Cerebellar nuclear complex (tissue), 1 donor: Measurements from ENCODE around the gene EMP1.
A peak's percentile ranks its signal among the peaks of the same experiment; 100 is the strongest.

Experiments used
- DNase-seq, 2 experiments: peaks; one replicate each; lab custom pipeline; 2025; lab: John Stamatoyannopoulos, UW

EMP1 gene

GRCh38 chr12:13222076-13222475 lies 25.6 kb downstream of the EMP1 start:
- no peak for DNase-seq

- no peak for DNase-seq
Observed at GRCh38 chr12:13223179-13223804, 26.8 kb downstream of the EMP1 start.

DNA sequence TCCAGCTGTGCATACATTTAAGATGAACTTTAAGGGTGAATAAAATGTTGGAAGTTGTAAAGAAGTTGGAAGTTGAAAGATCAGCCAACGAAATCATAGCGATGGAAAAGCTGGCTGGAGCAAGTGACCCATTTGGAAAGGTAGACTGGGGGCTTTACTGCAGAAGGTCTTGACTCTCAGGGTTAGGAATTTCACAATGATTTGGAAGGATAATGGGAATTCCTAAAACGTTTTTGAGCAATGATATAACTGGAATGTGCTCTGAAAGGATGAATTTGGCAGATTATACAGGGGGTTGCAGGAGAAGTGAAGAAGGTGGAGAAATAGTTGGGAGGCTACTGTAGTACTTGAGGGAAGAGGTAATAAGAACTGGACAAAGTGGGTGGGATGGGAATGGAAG lies 27.4 kb downstream of the EMP1 start:
- DNase-seq, result no peak

DNA sequence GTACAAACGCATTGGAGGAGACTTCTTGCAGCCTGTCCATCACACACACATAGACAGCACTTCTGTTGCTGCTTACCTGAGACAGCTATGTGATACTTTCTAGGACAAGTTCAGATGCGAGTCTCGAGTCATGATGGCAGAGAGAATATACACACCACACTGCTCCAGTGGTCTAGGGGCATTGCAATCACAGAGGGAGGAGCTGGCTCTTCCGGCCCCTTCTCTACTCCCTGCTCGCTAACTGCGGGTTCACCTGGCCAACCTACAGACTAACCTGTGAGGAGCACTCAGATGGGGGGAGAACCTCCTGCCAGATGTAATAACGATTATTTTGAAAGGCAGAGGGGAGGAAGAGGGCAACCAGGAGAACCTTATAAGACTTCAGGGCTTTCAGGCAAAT lies 30.7 kb downstream of the EMP1 start:
- DNase-seq, result no peak

GRCh38 chr12:13228579-13228978 lies 32.1 kb downstream of the EMP1 start:
- DNase-seq, result no peak

DNA sequence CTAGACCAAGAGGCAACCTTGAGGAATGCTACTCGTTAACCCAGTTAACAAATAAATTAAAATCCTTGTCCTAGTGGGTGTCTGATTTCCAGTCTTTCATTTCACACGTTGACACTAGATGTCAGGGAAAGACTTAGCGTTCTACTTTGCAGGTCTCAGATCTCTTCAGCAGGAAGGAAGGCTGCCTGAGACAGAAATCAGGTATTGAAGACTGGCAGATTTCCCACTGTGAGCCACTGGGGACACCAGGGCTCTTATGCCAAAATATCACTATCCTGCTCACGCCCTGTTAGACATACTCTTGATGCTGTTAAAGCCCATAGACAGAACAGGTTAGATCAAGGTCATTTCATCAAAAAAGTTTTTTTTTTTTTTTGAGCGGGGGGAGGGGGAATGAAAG lies 33.0 kb downstream of the EMP1 start:
- no peak for DNase-seq

DNA sequence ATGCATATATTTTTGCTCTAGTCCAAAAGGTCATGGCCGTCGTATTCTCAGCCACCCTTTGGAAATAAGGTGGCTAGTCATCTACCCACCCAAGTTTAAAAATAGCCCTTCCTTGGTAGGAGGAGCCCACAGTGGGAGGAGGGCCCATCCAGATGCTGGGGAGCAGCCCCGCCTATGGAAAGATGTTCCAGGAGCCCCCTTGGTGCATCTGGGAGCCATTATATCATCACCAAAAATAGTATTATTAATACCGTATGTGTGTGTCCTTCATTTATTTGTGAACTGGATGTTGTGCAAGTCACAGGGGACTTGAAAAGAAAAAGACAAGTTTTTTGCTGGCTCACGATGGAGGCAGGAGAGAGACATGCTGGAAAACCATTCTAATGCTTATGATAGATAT lies 34.0 kb downstream of the EMP1 start:
- DNase-seq, result no peak

DNA sequence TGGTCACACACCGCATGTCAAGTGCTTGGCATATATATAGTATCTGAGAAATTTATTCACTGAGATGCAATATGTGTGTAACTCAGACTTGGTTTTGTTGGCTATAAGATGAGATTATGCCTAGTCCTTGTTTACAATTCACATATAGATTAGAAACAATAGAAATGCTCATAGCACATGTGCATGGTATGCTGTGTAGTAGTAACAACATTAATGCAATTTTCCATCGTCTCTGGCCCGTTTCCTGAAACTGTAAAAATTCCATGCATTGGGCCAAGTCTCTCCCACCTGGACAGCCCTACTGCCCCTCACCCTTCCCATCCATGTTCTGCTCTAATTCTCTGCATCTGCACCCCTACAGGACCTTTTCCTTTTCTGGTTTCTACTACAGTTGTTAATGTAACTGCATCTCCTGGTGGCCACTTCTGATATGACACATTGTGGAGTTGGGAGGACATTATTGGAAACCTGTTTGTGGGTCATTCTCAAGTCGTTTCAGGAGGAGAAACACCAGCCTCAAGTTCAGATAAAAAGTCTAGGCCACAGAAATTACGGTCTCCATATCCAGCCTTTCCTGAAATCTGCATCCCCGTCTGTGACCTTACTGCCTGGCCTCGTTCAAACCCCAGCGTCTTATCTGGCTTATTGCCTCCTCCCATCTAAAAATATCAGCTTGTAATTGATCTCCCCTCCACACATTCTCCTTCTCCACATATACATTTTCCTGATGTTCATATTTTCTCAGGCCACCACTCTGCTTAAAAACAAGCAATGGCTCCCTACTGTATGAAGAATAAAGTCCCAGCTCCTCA lies 37.5 kb downstream of the EMP1 start:
- DNase-seq, result no peak

- no peak for DNase-seq
Observed at GRCh38 chr12:13238204-13238603, 41.7 kb downstream of the EMP1 start.

GRCh38 chr12:13241833-13242488 lies 45.4 kb downstream of the EMP1 start:
- DNase-seq, result no peak

DNA sequence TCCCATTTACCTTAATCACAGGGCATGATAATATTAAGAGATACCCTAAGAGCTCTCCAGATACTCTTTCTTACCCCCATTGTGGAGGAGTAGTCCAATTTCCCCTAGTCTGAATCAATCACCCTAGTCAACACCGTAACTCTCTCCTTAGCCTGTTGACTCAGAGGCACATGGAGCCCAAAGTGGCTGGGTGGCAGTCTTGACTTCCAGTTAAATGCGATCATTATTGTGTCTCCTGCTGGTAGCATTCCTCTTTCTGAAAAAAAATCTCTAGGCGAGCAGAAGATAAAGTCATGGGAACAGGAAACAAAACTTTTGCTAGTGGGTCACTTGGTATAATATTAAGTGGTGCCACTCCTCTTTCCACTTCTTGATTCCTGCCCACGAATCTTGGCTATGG lies 46.4 kb downstream of the EMP1 start:
- DNase-seq, result no peak

- DNase-seq, result no peak
Observed at GRCh38 chr12:13243516-13244070, 47.1 kb downstream of the EMP1 start.

DNA sequence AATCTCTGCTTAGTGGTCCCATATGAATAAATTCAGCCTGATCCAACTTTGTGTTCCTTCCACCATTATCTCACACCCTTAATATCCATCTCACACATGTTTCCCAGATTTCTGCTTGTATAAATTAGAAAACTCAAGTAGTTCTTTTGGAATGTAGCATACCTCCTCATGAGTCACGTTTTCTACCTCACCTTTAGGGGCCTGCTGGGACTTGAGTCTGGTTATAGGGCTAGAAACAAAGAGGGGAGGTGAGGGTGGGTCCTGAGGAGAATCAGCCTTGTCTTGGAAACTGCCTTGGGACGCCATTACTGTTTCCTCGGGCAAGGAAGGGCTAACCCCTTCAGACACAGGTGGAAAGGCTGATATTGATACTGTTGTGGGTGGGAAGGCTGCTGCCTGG lies 51.1 kb downstream of the EMP1 start:
- DNase-seq, result no peak

DNA sequence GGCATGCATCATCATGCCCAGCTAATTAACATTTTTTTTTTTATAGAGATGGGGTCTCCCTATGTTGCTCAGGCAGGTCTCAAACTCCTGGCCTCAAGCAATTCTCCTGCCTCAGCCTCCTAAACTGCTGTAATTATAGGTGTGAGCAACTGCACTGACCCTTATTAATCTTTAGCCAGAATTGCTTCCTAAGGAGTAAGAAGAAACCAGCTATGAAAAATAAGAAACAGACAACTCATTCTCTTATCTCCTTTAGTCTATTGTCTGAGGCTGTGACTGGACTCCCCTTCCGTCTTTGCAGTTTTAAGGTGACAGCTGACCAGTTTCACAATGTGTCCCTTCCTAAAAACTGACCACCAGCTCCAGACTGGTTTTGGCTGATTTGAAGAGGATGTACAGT lies 52.4 kb downstream of the EMP1 start:
- DNase-seq, result no peak

DNA sequence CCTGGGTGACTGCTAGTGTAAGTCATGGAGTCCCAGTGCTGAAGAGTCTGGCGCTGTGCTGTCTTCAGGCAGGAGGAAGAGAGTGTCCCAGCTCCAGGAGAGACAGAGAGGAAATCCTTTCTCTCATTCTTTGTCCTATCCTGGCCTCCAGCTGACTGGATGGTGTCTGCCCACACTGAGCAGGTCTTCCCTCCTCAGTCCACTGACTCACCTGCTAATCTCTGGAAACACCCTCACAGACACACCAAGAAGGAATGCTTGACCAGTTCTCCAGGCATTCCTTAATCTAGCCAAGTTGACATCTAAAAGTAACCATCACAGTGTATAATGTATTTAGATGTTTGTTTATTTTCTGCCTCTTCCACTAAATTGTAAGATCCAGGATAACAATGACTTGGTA lies 53.9 kb downstream of the EMP1 start:
- no peak for DNase-seq

GRCh38 chr12:13251521-13251920 lies 55.0 kb downstream of the EMP1 start:
- no peak for DNase-seq

- DNase-seq, result no peak
Observed at GRCh38 chr12:13252024-13252423, 55.5 kb downstream of the EMP1 start.

- DNase-seq, result no peak
Observed at GRCh38 chr12:13252616-13253015, 56.1 kb downstream of the EMP1 start.

DNA sequence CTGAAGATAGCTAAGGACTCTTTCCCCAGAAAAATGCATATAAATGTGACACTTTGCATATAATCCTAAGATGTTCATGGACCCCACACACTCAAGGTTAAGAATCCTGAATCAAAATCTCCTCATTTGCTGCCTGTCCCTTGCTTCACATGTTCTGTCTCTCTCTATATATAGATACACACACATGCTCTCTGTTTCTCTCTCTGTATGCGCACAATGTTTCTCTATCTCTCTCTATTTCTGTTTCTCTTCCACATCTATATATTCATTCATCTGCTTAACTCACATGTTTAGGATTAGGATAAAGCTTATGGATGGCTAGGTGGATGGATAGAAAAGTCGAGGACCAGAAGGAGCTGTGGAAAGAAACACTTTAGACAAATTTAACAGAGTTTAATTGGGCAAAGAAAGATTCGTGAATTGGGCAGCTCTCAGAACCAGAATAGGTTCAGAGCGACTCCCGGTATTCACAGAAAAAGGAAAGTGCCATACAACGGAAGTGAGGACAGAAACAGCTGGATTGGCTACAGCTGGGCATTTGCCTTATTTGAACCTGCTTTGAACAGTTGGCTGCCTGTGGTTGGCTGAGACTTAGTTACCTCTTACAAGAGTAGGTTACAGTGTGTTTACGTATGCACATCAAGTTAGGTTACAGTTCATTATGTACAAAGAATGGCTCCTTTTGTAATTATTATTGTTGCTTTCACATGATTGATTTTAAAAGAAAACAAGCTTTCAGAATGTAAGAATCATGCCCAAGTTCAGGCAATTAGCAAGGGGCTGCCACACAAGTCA lies 57.6 kb downstream of the EMP1 start:
- DNase-seq, result no peak

DNA sequence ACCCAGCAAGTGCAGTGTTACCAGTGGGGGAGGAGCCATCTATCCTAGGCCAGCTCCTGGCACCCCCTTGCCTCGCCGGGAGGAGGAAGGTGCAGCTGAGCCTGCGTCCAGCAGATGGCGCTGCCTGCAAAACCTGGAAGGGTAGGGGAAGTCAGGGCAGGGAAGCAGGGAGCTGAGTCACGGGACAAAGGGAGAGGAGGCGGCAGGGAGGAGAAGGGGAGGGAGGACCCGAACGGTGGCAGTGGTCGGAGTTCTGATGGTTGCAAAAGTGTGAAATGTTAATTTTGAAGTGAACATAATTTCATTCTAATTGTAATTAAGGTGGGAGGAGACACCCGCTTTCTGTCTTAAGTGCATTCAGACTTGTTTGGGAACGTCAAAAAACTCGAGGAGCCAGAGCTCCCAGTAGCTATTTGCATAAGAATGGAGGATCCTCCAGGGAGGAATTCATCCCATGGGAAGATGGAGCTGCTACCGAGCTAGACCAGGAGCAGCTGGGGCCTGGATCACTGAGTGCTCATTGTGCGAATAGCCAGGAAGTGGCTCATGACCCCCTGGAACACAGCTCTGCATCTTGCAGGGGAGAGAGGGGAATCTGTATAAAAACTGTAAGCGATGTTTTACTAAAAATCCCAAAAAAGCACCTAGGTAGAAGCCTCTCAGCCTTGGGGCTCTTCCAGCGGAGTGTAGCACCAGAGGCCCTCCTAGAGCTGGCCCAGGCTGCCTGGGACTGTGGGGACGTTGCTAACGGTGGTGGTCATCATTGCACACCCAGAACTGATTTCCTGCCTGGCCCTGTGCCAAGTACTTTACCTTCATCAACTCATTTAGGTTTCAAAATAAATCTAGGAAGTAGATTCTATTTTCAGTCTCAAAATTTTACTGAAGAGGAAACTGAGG lies 59.5 kb downstream of the EMP1 start:
- peak in 1 of 2 experiments; percentile 17 for DNase-seq

GRCh38 chr12:13256692-13257045 lies 60.1 kb downstream of the EMP1 start:
- DNase-seq, result no peak
